Mononuclear cell (primary cell): ENCODE data around the gene OLFM4. TPM values are rescaled to one million over a fixed set of nuclear protein-coding genes. Genes with fewer than 3 reads are reported as not detected.

Experiments
- H3K27me3 ChIP-seq: 2 replicates; pipeline ENCODE4 v1.6.0; 2011; ENCODE audit warnings: low read length, control low read depth; ENCODE audit not compliant: insufficient read depth
- H3K4me1 ChIP-seq: 2 replicates; pipeline ENCODE4 v1.5.1; 2011; ENCODE audit warnings: mild to moderate bottlenecking, low read length, control low read depth; ENCODE audit not compliant: insufficient read depth
- H3K4me3 ChIP-seq: 2 replicates; pipeline ENCODE4 v1.5.1; 2011; ENCODE audit warnings: mild to moderate bottlenecking, low read length, moderate library complexity
- H3K9me3 ChIP-seq: 2 replicates; pipeline ENCODE4 v1.5.1; 2011; ENCODE audit warnings: low read depth, mild to moderate bottlenecking, control low read depth, low read length
- total RNA-seq: library from RNA; depleted of rRNA; stranded (reverse); fragments of >200 nt; gene quantifications from one replicate; pipeline ENCODE4 v1.2.3, GENCODE V29; 2012

OLFM4 gene
- total RNA-seq, 1 donor: 0.10 TPM

- no peak overlapping the region for H3K4me3 ChIP-seq
- no peaks in the 10 kb centered on the region for H3K9me3 ChIP-seq
- no peaks in the 10 kb centered on the region for H3K27me3 ChIP-seq
- no peaks in the 10 kb centered on the region for H3K4me1 ChIP-seq
Observed at GRCh38 chr13:53069800-53070199, 41.2 kb downstream of the OLFM4 start.

- Histone ChIP-seq H3K4me1 (no peaks in the 10 kb centered on the region), H3K4me3 (no peak overlapping the region), H3K9me3 (no peaks in the 10 kb centered on the region), H3K27me3 (no peaks in the 10 kb centered on the region)
Observed at GRCh38 chr13:53073711-53074110, 45.1 kb downstream of the OLFM4 start.

DNA sequence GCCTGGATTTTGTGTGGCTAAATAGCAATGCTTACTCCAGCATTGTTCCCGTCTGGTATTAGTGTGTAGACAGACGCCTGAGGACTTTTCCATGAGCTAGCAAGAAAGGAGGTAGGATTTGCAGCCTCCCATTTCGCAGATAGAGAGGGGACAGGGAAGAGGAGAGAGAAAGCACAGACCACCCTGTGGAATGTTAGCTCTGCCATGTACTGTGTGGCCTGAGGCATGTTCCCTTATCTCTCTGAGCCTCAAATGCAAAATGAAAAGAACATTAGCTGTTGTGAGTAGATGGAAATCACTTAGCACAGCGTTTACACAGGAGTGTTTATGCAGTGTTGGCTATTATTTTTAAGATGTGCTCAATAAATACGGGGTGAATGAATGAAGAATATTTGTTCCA lies 45.5 kb downstream of the OLFM4 start:
- H3K9me3 ChIP-seq: no peaks in the 10 kb centered on the region
- no peaks in the 10 kb centered on the region for H3K27me3 ChIP-seq
- no peak overlapping the region for H3K4me3 ChIP-seq
- no peaks in the 10 kb centered on the region for H3K4me1 ChIP-seq

DNA sequence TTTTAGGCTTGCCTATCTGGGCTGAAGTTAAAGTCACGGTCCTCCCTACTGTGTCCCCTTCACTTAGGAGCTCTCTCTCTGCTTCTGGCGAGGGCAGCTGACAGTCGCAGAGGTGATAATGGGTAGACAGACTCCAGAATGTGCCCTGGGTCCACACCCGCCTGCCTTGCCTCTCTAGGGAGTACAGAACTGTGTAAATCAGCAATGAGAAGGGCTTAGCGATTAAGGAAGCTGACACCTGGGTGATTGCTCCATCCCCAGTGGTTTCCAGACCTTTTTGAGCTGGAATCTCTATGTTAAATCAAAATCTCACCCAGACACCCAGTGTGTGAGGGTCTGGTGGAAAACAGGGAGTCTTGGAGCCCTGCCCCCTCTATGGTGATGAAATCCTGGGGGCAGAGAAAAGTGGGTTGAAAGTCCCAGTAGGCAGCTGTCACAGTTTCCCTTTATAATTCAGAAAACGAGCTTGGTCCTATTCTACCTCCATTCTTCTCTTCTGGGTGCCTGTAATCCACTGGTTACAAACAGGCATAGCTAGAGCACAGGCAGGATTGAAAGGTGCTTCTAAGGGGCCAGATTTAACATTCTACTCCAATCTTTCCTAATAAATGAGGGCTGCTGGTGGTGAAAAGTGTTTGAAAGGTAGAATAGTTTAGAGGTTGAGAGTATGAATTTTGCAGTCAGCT lies 46.9 kb downstream of the OLFM4 start:
- H3K9me3 ChIP-seq: no peaks in the 10 kb centered on the region
- no peaks in the 10 kb centered on the region for H3K27me3 ChIP-seq
- no peaks in the 10 kb centered on the region for H3K4me1 ChIP-seq
- no peak overlapping the region for H3K4me3 ChIP-seq

DNA sequence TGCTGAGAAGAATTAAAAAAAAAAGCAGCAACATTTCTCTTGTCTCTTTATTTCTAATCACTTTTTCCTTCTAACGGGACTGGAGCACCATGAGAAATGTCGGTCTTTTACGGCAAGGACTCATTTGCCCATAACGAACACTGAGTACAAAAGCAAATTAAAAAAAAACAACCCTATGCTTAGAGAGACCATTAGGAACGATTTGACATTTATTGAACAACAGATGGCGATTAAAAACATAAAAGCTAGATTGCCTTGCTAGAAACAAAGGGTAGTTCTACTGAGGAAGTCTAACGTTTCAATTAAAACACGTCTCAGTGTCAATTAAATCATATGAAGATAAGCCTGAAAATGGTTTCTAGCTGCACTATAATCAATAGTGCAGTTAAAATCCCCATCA lies 51.1 kb downstream of the OLFM4 start:
- Histone ChIP-seq H3K9me3 (no peaks in the 10 kb centered on the region), H3K4me1 (no peaks in the 10 kb centered on the region), H3K27me3 (no peaks in the 10 kb centered on the region), H3K4me3 (no peak overlapping the region)

DNA sequence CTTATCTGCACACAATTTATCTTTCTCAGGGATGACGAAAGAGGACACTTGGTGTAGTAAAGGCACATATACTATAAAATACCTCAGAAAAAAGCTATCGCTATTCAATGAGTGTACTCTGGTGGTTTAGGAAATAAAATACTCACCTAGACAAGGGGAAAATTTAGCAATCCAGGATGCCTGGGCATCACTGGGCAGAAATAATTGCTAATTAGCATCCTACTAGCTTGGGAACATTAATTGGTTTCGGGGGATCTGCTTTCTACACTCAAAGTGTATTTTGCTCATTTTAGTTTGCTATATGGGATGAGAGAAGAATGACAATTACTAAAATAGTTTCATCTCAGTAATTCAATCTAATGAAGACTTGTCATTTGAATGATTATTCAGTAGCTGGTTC lies 60.3 kb downstream of the OLFM4 start:
- Histone ChIP-seq H3K4me1 (no peaks in the 10 kb centered on the region), H3K4me3 (no peak overlapping the region), H3K27me3 (no peaks in the 10 kb centered on the region), H3K9me3 (no peaks in the 10 kb centered on the region)

DNA sequence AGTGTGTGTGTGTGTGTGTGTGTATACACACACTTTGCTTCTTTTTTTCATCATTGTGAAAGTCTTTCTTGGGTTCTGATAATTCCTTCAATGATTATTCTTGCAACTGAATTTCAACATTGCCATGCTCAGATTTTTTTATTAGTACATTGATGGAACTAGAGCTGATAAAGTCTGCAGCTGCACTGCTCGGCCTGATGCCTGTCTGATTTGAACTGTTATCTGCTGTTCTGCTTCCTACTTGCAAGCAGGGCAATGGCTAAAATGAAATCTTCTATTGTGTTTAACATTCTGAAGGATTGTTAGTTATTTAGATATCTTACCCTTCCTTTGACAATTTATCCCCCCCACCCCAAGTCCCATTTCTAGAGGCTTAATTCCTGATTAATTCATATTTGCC lies 61.3 kb downstream of the OLFM4 start:
- Histone ChIP-seq H3K27me3 (no peaks in the 10 kb centered on the region), H3K4me3 (no peak overlapping the region), H3K9me3 (no peaks in the 10 kb centered on the region), H3K4me1 (no peaks in the 10 kb centered on the region)

- H3K27me3 ChIP-seq: no peaks in the 10 kb centered on the region
- no peaks in the 10 kb centered on the region for H3K9me3 ChIP-seq
- no peak overlapping the region for H3K4me3 ChIP-seq
- H3K4me1 ChIP-seq: no peaks in the 10 kb centered on the region
Observed at GRCh38 chr13:53090461-53090860, 61.8 kb downstream of the OLFM4 start.

- Histone ChIP-seq H3K27me3 (no peaks in the 10 kb centered on the region), H3K4me1 (no peaks in the 10 kb centered on the region), H3K4me3 (no peak overlapping the region), H3K9me3 (no peaks in the 10 kb centered on the region)
Observed at GRCh38 chr13:53092931-53093330, 64.3 kb downstream of the OLFM4 start.

DNA sequence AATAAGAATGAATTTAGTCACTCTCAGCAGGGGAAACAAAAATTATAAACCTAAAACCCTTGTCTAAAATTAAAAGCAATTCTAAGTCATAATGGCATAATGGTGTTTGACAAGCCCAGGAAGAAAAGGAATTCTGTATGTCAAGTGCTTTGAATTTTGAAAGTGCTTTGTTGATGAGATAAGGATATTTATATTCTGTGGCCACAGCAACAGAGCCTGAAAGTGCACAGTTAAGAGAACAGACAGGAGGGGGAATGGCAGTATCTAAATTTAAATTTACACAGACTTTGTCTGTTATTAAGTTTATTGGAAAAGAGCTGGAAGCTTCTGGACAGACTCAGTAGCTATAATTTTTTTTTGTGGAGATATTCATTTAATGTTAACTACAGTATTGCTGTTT lies 69.8 kb downstream of the OLFM4 start:
- Histone ChIP-seq H3K9me3 (no peaks in the 10 kb centered on the region), H3K4me1 (no peaks in the 10 kb centered on the region), H3K27me3 (no peaks in the 10 kb centered on the region), H3K4me3 (no peak overlapping the region)

- Histone ChIP-seq H3K27me3 (no peaks in the 10 kb centered on the region), H3K4me3 (no peak overlapping the region), H3K9me3 (no peaks in the 10 kb centered on the region), H3K4me1 (no peaks in the 10 kb centered on the region)
Observed at GRCh38 chr13:53100394-53101063, 71.9 kb downstream of the OLFM4 start.

Other genes starting within 250 kb of the OLFM4 start
- gene PCDH8, start 180.2 kb upstream of the OLFM4 start, total RNA-seq: not detected